HG03378 (cell line): ENCODE data around the gene AGAP4.
"Not testable (repeated sequence)": the region's sequence is repeated elsewhere in the genome, so short reads cannot be mapped to it uniquely, and the experiment has no call there.

ENCODE experiments used
- ATAC-seq: cut with Tn5 transposase; IDR thresholded peaks from one replicate; pipeline ENCODE4 v1.9.1; 2021; ENCODE audit warnings: mild to moderate bottlenecking, moderate library complexity; ENCODE audit not compliant: unreplicated experiment

AGAP4 gene

DNA sequence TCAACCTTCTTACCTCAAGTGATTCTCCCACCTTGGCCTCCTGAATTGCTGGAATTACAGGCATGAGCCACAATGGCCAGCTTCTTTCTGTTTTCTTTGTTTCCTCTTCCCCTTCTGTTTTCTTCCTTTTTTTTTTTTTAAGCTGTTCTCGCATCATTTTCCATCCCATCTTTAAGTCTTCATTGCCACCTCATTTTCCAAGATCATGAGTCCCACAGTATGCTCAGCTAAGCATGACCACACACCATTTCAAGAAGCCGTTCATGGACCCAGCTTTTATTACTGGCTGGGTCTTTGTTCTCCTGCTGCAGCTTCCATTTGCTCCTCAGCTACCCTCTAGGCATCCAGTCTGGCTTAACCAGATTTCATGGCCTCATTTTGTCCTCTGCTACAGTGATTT lies 52.5 kb downstream of the AGAP4 start:
- ATAC-seq: not testable (repeated sequence)

DNA sequence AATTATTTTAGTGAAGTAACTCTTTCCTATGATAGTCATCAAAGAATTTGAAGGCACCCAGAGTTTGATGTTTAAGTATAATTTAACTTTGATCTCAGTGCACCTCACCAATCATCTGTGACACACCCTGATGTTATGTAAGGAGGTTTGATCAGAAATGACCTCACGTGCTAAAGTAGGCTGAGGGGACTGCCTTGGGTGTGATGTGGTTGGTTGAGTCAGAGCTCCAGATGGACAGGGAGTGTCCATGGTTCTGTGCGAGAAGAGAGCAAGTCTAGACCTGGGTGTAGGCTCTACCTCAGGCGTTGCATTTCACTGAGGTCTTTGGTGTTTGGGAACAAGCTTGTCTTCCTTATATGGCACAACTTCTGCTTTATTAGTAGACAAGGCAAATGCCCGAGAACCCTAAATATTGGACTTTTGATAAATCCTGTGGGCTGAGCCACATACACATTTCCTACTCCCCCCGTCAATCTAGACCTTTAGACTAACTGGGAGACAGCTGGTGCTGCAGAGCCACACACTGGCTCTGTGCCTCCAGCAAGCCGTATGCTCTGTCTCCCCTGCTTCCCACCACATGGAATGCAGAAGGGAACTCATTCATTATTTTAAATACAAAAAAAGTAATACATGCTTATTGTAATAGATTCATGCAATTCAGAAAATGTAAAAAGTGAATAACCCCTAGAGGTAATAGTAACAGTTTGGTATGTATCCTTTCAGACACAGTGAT lies 56.4 kb downstream of the AGAP4 start:
- ATAC-seq: not testable (repeated sequence)

DNA sequence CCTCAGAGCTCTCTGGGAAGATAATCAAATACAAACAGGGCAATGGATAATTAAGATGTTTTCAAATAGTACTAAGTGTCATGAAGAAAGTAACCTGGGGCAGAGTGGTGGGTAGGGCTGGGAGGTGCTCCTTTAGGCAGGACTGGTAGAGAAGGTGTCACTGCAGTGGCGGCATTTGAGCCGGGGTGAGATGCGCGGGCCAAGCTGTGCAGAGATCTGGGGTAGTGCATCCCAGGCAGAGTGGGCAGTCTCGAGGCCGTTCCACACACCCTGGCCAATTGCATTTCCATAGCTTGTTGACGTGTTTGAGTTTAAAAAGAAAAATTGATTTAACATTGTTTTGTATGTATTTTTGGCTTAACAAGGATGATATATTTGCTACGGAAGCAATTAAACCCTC lies 57.3 kb downstream of the AGAP4 start:
- not testable (repeated sequence) for ATAC-seq

DNA sequence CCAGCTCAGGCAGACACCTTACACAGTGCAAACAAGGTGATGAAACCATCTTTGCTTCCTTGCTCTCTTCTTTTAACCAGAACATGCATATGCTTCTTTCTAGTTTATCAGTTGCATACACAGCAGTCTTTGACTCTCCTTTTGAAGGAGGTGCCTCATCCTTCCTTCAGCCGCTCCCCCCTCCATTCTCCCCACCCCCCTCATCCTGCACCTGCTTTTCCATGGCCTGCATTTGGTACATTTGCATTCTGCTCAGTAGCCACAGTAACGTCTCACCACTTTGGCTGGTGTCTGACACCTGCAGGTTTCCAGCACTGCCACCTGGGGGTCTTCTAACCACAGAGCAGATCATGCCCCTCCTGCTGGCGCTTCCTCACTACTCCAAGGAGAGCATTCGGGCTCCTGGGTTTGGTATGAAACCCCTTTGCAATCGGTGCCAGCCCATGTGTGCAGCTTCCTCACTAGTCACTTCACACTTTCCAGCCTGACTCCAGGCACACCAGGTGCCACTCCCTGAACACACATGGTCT lies 60.0 kb downstream of the AGAP4 start:
- ATAC-seq: not testable (repeated sequence)

DNA sequence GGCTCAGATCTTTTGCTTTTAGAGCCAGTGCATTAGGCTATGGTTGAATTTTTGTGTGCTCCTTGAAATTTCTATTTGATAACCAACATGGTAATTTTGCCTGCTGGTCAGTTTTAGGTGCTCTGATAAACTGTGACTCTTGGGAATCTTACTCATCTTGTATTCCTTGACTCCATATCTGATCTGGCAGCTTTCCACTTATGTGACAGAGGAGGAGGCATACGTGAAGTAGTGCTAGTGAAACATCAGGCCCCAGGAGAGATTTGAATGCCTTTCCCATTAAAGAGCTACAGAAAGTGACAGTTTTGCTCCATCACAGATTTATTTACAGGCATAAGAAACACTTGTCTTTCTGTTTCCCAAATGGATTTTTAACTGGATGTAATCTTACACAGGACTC lies 61.1 kb downstream of the AGAP4 start:
- not testable (repeated sequence) for ATAC-seq
